ENCODE results near the gene SPARC.

SPARC gene

GRCh38 chr5:151618907-151619306 is 67.8 kb downstream of the SPARC start:
- DNase-seq, result no peak

- no peak for DNase-seq
Measured at GRCh38 chr5:151617841-151618710, 68.6 kb downstream of the SPARC start.

DNA sequence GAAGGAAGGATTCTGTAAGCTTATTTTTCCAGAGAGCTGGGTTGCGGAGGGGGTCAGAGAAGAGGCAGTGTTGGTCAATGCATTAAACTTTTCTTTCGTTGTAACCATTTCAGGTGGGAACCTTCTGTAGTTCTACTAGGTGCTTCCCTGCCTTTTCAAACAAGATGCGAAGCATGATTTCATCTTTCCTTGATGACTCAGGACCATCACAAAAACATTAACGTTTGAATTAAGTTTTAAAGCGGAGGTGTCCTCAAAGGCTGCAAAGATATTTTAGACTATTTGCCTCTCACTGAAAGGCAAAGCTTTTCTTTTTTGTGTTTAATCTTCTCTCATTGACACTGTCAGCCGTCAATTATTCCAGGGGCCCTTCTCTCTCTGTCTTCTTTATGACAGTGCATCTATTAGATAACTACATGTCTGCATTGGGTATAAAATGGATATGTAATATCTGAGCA is 69.3 kb downstream of the SPARC start:
- DNase-seq, result no peak

- DNase-seq, result no peak
Measured at GRCh38 chr5:151615431-151615830, 71.3 kb downstream of the SPARC start.

DNA sequence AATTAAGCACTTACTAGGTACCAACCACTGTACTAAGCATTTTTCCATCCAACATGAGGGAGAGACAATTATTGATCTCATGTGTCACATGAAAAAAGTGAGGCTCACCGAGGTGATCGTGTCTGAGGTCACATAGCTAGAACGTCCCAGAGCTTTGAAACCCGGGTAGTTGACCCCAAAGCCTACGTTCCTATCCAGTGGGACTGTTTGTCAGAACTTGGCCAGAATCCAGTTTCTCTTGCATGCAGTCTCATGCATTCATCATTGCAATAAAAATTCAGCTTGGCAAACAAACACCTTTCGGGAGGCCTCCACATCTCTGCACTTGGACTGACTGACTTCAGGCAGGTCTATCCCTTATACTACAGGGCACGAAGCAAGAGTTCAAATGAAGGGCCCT is 72.2 kb downstream of the SPARC start:
- no peak for DNase-seq

DNA sequence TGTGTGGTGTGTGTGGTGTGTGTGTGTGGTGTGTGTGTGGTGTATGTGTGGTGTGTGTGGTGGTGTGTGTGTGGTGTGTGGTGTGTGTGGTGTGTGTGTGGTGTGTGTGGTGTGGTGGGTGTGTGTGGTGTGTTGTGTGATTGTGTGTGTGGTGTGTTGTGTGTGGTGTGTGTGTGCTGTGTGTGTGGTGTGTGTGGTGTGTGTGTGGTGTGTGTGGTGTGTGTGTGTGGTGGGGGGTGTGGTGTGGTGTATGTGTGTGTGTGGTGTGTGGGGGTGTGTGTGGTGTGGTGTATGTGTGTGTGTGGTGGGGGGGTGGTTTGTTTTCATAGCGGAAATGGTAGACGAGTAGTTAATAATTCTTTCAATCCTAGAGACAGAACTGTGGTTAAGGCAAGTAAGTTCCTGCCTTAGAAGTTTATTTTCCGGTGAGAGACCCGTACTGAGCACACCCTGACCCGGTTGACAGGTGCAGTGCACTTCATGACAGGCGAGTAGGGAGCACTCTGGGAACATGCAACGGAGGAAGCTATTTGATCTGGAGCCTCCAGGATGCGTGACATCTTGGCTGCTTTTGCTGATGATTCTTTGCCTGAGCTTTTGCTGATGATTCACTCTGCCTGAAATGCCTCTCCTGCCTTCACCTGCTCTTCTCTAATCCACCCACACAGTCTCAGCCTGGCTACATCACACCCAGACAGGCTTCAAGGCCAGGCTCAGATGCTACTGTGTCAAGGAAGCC is 73.9 kb downstream of the SPARC start:
- no peak for DNase-seq

- DNase-seq, result no peak
Measured at GRCh38 chr5:151611127-151611775, 75.5 kb downstream of the SPARC start.

All from femur (tissue), 1 donor.